COLO668 (cell line): Measurements from ENCODE around the gene MANF.
A peak's percentile ranks its signal among the peaks of the same experiment; 100 is the strongest.
"Not testable (repeated sequence)": the region's sequence is repeated elsewhere in the genome, so short reads cannot be mapped to it uniquely, and the experiment has no call there.

Experiments
- DNase-seq: peaks from one replicate; lab custom pipeline; 2025; ENCODE audit not compliant: unreplicated experiment; lab: John Stamatoyannopoulos, UW

MANF gene

DNA sequence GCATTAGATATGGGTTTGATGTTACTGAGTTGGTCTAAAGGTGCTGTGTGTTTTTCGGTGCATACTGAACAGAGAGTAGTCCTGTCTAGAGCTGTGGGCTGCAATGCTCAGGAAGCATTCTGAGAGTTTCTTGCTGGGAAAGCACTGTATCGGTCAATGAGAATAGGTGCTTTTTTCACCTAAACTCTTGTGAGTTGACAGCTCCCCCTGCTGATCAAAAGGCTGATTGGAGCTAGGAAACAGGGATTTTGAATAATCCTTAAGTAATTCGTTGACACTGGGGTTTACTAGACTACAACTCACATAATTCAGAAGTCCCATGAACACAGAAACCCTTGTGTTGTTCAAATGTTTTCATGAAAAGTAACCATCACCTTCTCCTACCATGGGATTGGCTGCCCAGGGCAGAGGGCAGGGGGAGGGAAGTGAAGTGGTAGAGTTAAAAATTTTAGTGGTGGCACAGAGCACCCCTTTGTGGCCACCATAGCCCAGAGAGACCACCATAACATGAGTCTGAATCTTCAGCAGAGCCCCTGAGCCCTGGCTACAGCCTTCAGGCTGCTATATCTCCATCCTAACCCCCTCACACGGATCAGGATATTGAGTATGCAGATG is 13.0 kb upstream of the MANF start:
- peak; percentile 34 for DNase-seq

DNA sequence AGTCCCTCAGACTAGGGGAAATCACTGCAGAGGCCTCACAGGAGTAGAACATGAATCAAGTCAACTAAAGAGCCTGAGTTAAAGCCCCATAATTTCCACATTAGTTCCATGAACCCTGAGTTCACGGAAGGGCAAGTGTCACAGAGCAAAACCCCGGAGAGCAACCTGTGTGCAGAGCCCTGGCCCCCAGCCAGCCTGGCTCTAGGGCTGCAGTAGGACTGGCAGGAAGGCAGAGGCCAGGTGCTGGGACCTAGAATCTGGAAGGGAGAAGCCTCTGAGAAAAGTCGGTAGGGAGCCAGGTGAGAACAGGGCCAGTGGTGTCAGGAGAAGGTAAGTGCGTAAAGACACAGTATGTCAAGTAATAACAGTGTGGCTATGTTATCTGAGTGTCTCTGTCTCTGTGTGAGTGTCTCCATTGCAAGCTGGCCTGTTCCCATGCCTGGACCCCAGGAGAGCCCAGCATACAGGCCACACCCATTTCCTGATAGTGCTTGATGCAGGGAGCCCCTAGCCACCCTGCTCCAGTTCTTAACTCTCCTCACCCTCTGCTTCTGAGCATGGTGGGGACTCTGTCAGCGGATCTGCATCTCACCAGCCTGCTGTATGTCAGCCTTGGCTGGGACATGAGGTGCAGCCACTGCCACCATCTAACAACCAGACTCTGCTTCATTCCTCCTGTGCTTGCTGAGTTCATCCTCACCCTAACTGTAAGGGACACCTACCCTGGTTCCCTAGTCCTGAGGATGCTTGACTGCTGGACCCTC is 11.3 kb upstream of the MANF start:
- no peak for DNase-seq

DNA sequence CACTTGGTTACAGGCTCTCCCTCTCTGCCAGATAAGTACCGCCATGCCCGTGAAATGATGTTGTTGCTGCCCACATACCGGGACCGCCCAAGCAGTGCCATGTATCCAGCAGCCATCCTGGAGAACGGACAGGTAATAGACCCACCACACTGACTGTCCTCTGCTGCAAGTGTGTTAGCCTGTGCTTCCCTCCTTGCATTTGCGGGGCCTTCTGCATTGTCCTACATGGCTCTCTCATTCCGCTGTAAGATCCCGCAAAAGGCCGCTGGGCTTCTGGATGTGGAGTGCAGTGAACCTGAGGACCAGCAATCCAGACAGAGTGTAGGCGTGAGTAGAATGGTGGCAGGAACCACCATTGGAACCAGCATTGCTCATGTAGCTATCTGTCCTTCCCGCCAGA is 10.6 kb upstream of the MANF start:
- no peak for DNase-seq

DNA sequence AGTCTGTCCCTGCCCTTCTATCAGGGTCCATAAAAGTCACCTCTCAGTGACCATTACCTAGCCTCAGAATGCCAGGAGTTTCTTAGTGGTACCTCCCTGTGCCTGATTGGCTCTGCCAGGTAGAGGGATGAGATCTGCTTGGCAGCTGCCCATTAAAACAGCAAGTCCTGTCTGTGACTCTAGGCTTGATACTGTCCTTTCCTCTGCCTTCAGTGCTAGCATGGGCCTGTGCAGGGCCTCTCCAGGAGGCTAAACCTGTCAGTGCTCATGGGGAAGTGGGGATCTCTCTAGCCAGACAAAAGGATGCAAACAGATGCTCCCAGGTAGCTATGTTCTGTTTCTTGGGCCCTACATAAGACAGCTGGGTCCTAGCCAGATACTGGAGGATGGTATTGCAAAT is 10.0 kb upstream of the MANF start:
- DNase-seq: no peak

DNA sequence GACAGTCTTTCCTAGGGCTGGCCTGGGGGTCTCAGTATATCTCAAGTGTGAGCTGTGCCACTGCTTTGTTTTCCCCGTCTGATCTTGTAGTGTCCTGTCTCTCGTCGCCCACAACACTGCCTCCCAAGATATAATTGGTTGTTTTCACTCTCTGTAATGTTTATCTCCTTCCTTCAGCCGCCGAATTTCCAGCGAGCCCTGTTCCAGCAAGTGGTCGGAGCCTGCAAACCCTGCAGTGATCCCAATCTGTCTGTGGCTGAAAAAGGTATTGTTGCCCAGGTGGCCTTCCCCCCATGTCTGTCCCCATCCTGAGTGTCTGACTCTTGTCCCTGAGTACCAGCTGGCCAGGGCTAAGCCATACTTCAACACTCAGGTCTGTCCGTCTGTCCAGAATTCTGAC is 9.5 kb upstream of the MANF start:
- no peak for DNase-seq

DNA sequence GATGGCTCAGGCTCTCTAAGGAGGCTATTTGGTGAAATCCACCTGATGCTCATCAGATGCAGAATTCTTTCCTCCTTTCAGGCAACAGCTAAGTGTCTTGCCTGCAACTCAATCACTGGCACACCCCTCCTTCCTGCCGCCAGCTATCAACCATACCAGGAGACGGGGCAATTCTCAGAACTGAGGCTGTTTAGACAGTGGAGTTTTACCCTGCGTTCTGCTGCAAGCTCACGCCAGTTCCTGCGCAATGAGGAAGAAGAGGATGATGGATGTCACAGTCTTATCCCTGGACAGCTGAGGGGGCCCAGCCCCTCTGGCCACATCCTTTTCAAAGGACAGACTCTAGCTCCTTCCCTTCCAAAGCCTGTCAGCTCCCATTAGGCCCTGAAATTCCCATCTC is 7.0 kb upstream of the MANF start:
- DNase-seq: no peak

DNA sequence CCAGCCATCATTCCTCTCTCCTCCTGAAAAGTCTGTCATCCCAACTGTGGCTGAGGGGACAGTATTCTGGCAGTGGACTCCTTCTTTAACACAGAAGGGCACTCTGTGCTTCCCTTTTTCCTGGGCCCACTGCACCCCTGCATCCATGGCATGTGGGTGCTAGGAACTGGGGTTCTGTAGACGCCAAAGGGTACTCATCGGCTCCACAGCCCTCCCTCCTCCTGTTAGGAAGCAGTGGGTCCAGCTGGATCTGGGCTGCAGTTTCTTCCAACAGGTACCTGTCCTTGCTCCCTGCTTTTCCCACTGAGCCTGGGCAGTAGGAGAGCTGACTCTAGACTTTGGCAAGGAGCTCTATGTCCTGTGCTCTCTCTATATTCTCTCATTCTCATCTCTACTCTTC is 6.4 kb upstream of the MANF start:
- no peak for DNase-seq

DNA sequence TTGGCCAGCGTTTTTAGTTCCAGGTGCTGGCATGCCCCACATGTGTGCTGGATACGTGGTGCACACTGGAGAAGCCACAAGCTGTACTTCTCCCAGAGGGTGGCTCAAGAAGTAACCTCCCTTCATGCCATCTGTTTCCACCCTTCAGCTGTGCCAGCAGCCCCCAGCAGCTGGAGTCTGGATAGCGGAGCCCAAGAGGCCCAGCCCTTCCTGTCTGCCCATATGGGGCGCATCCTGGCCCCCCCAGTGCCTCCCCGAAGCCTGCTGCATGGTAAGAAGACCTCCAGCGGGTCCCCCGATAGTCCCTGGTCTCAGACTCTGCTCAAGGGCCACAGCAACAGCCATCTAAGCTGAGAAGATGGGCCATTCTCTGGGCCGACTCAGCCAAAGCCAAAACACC is 5.8 kb upstream of the MANF start:
- DNase-seq: no peak

DNA sequence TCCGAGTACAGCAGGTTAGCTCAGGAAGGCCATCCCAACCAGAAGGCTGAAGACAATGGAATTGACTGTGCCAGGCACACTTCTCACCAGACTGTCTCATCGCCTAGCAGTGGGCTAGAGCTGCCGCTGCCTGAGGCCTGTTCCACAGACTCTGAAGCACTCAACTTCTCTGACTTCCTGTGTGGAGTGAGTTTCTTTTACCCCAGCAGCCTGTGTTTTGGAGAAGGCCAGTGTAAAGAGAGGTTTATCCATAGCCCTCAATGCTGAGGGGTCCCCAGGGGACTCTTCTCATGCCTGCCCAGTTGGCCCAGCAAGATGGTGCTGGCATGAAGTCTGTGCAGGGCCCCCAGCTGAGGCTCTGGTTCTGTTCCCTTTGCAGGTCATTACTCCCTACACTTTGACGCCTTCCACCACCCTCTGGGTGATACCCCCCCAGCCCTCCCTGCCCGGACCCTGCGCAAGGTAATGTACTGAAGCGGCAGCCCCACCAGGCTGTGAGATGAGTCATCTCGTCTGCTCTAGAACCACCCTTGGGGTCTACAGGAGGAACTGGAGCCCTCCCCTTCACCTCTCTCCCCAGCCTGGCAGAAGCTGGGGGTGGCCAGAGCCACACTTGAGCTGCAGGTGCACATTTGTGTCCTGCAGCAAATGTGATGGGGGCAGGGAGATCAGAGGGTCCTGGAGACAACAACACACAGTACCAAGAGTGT is 5.2 kb upstream of the MANF start:
- DNase-seq: no peak

DNA sequence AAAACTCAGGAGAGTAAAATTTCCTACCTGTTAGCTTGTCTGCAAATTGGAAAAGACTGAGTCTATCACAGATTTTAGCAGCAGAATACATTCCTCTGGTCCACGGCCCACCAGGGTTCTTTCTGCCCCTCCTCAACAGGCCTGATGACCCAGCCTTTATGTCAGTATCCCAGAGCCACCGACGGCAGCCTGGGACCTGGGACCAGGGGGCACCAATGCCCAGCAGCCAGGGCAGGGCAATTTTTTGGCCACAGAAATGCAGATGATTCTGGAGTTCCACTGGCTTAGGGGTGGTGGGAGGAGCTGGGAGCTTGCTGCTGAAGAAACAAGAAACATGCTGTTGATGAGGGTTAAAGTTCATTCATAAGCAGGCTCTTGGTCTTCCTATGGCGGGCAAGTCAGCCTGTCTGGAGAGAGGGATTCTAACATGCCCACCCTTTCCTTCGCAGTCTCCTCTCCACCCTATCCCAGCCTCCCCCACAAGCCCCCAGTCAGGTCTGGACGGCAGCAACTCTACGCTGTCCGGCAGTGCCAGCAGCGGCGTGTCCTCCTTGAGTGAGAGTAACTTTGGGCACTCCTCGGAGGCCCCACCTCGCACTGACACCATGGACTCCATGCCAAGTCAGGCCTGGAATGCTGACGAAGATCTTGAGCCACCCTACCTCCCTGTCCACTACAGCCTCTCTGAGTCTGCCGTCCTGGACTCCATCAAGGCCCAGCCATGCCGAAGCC is 4.3 kb upstream of the MANF start:
- no peak for DNase-seq

DNA sequence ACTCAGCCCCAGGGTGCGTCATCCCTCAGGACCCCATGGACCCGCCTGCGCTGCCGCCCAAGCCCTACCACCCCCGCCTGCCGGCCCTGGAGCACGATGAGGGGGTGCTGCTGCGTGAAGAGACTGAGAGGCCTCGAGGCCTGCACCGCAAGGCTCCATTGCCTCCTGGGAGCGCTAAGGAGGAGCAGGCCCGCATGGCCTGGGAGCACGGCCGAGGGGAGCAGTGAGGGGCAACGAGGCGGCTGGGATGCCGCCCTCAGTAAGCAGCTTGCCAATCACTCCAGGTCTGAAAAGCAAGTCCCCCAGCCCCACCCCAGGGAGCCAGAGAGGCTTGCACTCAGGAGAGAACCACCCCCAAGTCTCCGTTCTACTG is 3.8 kb upstream of the MANF start:
- DNase-seq: no peak

DNA sequence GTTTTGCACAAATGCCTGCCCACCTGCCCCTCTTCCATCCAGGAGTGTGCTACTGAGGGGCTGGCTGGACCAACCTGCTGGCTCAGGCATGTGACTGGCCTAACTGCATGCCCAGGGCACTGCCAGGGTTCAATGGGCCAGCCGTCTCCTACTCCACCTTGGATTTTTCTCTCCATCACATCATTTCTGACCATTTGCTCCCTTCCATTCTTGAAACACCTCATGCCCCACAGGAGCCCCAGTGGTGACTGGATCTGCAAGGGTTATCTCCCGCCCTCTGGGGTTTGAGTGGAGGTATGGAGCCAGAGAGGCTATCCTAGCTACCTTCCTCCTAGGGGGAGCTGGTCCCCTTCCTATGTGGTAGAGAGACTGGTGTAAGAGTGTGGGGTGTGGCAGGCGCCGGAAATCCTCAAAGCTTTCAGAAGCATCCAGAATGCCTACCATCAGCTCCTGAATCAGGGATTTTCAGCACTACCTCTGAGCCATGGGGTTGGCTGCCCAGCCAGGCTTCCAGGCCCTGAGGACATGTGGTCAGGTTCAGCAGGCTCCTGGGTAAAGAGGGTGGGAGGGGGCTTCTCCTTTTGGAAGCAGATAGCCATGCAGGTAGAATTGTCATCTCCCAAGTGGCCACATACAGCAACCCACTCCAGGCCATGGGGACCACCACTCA is 2.9 kb upstream of the MANF start:
- no peak for DNase-seq

DNA sequence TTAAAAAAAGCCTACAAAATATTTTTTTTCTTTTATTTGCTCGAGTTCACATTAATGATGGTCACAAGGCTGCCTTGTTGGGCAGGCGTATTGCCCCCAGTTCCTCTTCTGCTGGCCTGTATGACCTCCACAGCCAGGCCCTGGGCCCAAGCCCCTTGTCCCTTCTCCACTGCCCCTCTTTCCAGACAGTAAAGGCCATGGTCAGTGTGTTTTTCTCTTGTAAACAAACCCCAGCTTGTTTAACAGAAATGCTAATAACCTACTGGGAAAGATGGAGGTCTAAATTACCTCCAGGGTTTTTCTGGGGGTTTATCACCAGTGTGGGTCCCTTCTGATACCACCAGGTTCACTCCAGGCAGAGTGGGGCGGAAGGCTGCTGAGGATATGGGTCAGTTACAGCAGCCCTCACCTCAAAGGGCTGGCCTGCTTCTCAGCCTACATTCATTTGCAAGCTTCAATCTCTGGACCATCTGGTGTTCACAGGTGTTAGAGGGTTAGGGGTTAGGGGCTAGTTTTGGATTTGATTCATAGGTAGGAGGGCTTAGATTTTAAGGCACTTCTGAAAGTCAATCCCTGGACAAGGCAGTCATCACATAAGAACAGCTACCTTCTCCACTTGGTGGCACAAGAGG is 2.0 kb upstream of the MANF start:
- DNase-seq: no peak

DNA sequence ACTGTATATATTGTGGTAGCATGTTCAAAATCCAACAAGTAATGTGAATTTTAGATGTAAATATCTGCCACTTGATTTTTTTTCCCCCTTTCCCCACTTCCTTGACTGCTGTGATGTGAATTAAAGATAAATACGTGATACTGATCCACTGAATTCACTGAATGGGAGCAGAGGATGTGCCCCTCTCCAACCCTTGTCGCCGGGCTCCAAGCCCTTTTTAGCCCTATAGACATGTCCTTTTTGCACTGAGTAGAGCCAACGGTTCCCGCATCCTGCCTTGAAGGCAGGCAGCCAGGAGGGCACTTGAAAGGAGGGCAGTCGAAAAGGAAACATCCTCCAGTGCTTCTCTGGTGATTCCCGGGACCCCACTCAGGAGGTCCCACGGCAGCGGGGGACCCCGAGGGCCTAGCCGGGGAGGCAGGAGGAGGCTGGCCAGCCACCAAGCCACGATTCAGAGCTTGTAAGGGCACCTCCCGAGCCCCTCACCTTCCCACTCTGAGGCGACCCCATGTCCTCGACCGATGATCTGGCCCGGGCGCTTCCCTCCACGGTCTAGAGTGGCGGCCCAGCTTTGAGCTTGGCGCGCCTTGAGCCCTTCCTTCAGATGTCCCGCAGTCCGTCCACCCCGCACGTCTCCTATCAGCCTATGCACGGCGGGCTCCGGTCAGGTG is 901 bp upstream of the MANF start:
- peak; percentile 39 for DNase-seq

DNA sequence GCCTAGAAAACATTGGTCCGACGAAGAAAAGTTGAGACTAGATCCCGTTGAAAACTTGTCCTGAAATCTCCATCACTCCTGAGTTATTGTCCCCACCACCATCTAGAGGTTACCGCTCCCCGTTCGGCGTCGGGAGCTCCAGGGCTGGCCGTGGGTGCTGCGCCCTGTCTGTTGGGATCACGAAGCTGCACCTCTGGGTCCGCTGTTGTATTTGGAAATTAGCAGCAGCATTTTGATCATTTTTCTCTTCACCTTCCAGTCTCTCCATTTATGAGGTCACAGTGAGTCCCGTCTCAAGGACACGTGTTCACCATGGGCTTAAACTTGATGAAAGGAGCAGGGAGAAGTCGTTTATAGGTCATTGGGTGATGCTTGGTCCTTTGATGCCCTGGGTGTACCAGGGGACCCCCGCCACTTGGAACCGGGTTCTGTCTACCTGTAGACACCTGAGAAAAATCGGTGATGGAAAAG is 565 bp downstream of the MANF start:
- DNase-seq: no peak

DNA sequence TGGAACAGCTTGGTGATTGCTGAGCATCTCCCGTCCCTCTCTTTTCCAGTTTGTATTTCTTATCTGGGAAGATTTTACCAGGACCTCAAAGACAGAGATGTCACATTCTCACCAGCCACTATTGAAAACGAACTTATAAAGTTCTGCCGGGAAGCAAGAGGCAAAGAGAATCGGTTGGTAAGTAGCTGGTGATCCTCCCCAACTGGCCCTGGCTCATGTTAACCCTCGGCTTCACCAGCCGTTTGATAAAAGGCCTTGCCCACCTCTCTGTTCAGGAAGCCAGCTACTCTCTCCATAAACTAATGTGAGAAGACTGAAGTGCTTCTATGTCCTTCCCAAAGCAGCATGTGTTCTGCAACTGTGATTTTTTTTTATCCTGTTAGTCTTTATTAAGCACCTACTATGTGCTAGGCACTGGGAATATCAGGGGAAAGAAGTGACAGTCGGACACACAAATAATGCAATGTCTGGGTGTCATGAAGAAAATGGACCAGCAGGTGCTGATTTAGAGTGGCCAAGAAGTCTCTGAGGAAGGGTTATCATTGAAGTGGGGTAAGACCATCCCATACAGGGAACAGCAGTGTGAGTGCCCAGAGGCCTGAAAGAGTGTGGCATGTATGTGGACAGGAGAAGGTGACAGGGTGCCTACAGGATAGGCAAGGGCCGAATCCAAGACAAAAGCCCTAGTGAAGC is 1.2 kb downstream of the MANF start:
- no peak for DNase-seq

DNA sequence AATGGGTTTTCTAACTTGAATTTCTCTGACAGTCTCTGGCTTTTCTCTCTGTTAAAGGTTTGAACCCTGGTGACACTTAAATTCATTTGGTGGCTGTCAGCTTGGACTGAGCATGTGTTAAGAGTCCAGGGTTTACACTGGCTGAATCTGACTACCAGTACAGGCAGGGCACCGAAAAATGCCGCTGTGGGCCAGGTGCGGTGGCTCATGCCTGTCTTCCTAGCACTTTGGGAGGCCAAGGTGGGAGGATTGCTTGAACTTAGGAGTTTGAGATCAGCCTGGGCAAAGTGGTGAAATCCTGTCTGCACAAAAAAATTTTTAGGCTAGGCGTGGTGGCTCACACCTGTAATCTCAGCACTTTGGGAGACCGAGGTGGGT is 1.8 kb downstream of the MANF start:
- no peak for DNase-seq

DNA sequence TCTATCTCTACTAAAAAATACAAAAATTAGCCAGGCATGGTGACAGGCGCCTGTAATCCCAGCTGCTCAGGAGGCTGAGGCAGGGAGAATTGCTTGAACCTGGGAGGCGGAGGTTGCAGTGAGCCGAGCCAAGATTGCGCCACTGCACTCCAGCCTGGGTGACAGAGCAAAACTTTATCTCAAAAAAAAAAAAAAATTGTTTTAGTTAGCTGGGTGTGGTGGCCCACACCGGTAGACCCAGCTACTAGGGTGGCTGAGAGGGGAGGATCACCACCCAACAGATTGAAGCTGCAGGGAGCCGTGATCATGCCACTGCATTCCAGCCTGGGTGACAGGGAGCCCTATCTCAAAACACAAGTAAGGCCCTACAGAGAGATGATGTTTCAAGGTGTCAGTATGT is 2.2 kb downstream of the MANF start:
- DNase-seq: not testable (repeated sequence)

DNA sequence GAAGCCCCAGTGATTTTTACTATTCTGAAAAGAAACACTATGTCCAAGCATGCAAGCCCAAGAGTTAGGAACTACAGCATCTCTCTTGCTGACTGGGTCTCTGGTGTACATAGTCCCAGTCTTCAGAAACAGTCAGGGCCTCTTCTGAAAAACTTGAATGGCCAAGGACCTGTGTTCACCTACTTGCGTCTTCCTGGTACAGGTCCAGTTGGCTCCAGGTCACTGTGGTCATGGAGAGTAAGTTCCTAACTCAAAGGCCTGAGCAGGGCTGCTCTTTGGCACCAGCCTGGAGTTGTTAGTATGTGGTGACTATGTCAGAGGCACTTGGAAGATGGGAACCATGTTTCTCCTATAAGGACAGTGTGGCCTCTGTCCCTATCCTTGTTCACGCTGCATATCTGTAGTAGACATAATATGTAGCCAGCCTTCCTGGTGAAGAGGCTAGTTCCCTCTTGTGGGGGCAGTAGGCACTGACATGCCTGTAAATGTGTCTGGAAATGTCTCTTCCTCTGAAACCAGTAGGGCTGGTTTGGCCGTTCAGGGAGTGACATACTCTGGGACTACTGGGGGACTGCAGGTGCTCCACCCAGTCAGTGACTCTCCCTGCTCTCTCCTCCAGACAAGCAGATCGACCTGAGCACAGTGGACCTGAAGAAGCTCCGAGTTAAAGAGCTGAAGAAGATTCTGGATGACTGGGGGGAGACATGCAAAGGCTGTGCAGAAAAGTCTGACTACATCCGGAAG is 3.4 kb downstream of the MANF start:
- DNase-seq: peak; percentile 33
